GM12878 (cell line): ENCODE data around the gene ZNF701. TPM values are rescaled to one million over a fixed set of nuclear protein-coding genes. Genes with fewer than 3 reads are reported as not detected.

Source experiments
- ATF7 ChIP-seq: fragments of 450-650 bp; IDR thresholded peaks from 2 replicates; pipeline ENCODE4 v1.6.1; 2016; ENCODE audit warnings: low read depth, mild to moderate bottlenecking
- CHD4 ChIP-seq: fragments of 200-600 bp; sonication (generic); IDR thresholded peaks from 2 replicates; pipeline ENCODE4 v1.6.1; 2016; ENCODE audit warnings: mild to moderate bottlenecking
- DPF2 ChIP-seq: fragments of 450-650 bp; IDR thresholded peaks from 2 replicates; pipeline ENCODE4 v1.6.1; 2017; ENCODE audit warnings: mild to moderate bottlenecking
- E4F1 ChIP-seq: fragments of 450-650 bp; IDR thresholded peaks from 2 replicates; pipeline ENCODE4 v1.6.1; 2018; ENCODE audit warnings: borderline replicate concordance, mild to moderate bottlenecking; ENCODE audit not compliant: partially characterized antibody
- ELK1 ChIP-seq: IDR thresholded peaks from 2 replicates; pipeline ENCODE4 v1.6.1; 2012; ENCODE audit warnings: low read depth, low read length, improper control_type of control experiment
- FOXM1 ChIP-seq: IDR thresholded peaks from 2 replicates; pipeline ENCODE4 v1.6.1; 2012; ENCODE audit warnings: low read depth, mild to moderate bottlenecking, inconsistent platforms, low read length, moderate library complexity
- GABPA ChIP-seq: IDR thresholded peaks from 2 replicates; pipeline ENCODE4 v1.6.1; 2014; ENCODE audit warnings: antibody characterized with exemption, low read depth, mild to moderate bottlenecking, inconsistent platforms
- HSF1 ChIP-seq: fragments of 150-350 bp; IDR thresholded peaks from 2 replicates; pipeline ENCODE4 v1.6.1; 2014; ENCODE audit warnings: mild to moderate bottlenecking, low read depth, low read length
- IKZF2 ChIP-seq, 2 experiments: fragments of 450-650 bp; IDR thresholded peaks; 2 replicates each; pipeline ENCODE4 v1.6.1; 2017; ENCODE audit warnings: mild to moderate bottlenecking in 2 of 2, moderate library complexity in 2 of 2
- IRF5 ChIP-seq: fragments of 450-650 bp; IDR thresholded peaks from 2 replicates; pipeline ENCODE4 v1.6.1; 2017; ENCODE audit warnings: borderline replicate concordance
- JUND ChIP-seq: IDR thresholded peaks from 2 replicates; pipeline ENCODE4 v1.6.1; 2012; ENCODE audit warnings: low read depth, mild to moderate bottlenecking, low read length, improper control_type of control experiment, moderate library complexity
- KLF5 ChIP-seq: fragments of 450-650 bp; IDR thresholded peaks from 2 replicates; pipeline ENCODE4 v1.6.1; 2014; ENCODE audit warnings: mild to moderate bottlenecking; ENCODE audit not compliant: partially characterized antibody
- NBN ChIP-seq: fragments of 450-650 bp; IDR thresholded peaks from 2 replicates; pipeline ENCODE4 v1.6.1; 2016
- NFXL1 ChIP-seq: fragments of 450-650 bp; IDR thresholded peaks from 2 replicates; pipeline ENCODE4 v1.6.1; 2017; ENCODE audit warnings: antibody characterized with exemption, mild to moderate bottlenecking, borderline replicate concordance
- RCOR1 ChIP-seq: conservative IDR thresholded peaks from 2 replicates; pipeline ENCODE4 v1.6.1; 2012; ENCODE audit warnings: low read depth, low read length, improper control_type of control experiment
- RELA ChIP-seq: fragments of 450-650 bp; IDR thresholded peaks from 2 replicates; pipeline ENCODE4 v1.8.0; 2014; ENCODE audit warnings: borderline replicate concordance; ENCODE audit not compliant: partially characterized antibody
- RUNX3 ChIP-seq: IDR thresholded peaks from 2 replicates; pipeline ENCODE4 v1.6.1; 2012; ENCODE audit warnings: low read length, inconsistent platforms
- SRF ChIP-seq, 2 experiments: IDR thresholded peaks; 2 replicates each; pipeline ENCODE4 v1.6.1; 2011; ENCODE audit warnings: low read depth in 2 of 2, low read length in 2 of 2, mild to moderate bottlenecking in 1 of 2, moderate library complexity in 1 of 2
- SUPT20H ChIP-seq: IDR thresholded peaks from 2 replicates; pipeline ENCODE4 v1.6.1; 2011; ENCODE audit warnings: low read depth, mild to moderate bottlenecking, low read length, moderate library complexity, borderline replicate concordance; ENCODE audit not compliant: control insufficient read depth
- SUZ12 ChIP-seq: fragments of 200-600 bp; sonication (generic); IDR thresholded peaks from one replicate; pipeline ENCODE4 v1.6.1; 2018; ENCODE audit warnings: antibody characterized with exemption, mild to moderate bottlenecking; ENCODE audit not compliant: unreplicated experiment
- TCF7 ChIP-seq: IDR thresholded peaks from 2 replicates; pipeline ENCODE4 v1.6.1; 2014; ENCODE audit warnings: antibody characterized with exemption, borderline replicate concordance
- polyA plus RNA-seq, 11 experiments: library from polyadenylated mRNA; depleted of rRNA in 4 of 11; unstranded in 6 of 11; stranded (reverse) in 5 of 11; fragments of >200 nt; fragmentation: Nextera tagmentation in 4 of 11; fragmentation: Illumina TruSeq in 1 of 11; extraction: Ambion mirVana in 4 of 11; extraction: Trizol in 1 of 11; gene quantifications; 1 replicate in 1 of 11; 2 replicates in 10 of 11; pipeline versions ENCODE4 v1.2.1 to v1.2.3, GENCODE V29; 2011 to 2016; ENCODE audit warnings: inconsistent platforms in 2 of 11, missing spikeins in 2 of 11, low read depth in 1 of 11
- total RNA-seq, 4 experiments: library from RNA; depleted of rRNA in 3 of 4; stranded (reverse); fragments of >200 nt in 3 of 4; fragmentation: Illumina TruSeq in 1 of 4; extraction: Trizol in 1 of 4; gene quantifications; 2 replicates each; pipeline versions ENCODE4 v1.2.1 to v1.2.3, GENCODE V29; 2013 to 2021

Gene ZNF701
- total and polyA plus RNA-seq, 10 of the 15 experiments (the other 5 are each of a cell fraction or from before 2014, with no cell fraction given), result 3.1 to 18.1 (median 8.0) TPM

- TF ChIP-seq IRF5 (no peak), ATF7 (no peak), RUNX3 (no peak), TCF7 (no peak), ELK1 (0 out of 2 replicates have a peak, but pooled peaks have one; percentile 18), KLF5 (no peak), SUZ12 (no peak), RCOR1 (no peak), E4F1 (no peak), SRF (IDR thresholded peaks at IDR 0.05; ENCODE audit: low read depth in 2 of 2, low read length in 2 of 2) (peak in 1 of 2 experiments; percentile 69; a peak in 2 of 4 replicates), JUND (no peak), IKZF2 (IDR thresholded peaks at IDR 0.05) (no peak), NFXL1 (no peak), NBN (0 out of 2 replicates have a peak, but pooled peaks have one; percentile 5), SUPT20H (no peak), FOXM1 (no peak), HSF1 (no peak), RELA (no peak), GABPA (no peak), CHD4 (no peak), DPF2 (no peak)
These were observed 31.2 kb downstream of the ZNF701 start (continued) for GRCh38 chr19:52601025-52601973.
